Upper lobe of right lung (tissue), 1 donor: Measurements from ENCODE around the gene DNAJB6. TPM values are rescaled to one million over a fixed set of nuclear protein-coding genes. Genes with fewer than 3 reads are reported as not detected.

Source experiments
- ATAC-seq: fragments of 200-7000 bp; cut with Tn5 transposase; one replicate; pipeline ENCODE4 v1.9.1; 2020; ENCODE audit warnings: mild to moderate bottlenecking, moderate library complexity
- DNase-seq: peaks from one replicate; pipeline ENCODE4 v3.0.0-alpha.2; 2020
- H3K27ac ChIP-seq: fragments of 200-600 bp; one replicate; pipeline ENCODE4 v1.8.0; 2022
- H3K27me3 ChIP-seq: fragments of 200-600 bp; one replicate; pipeline ENCODE4 v1.8.0; 2022; ENCODE audit warnings: mild to moderate bottlenecking
- H3K36me3 ChIP-seq: fragments of 200-600 bp; one replicate; pipeline ENCODE4 v1.8.0; 2022
- H3K4me1 ChIP-seq: fragments of 200-600 bp; one replicate; pipeline ENCODE4 v1.8.0; 2022
- H3K4me3 ChIP-seq: fragments of 200-600 bp; one replicate; pipeline ENCODE4 v1.8.0; 2022; ENCODE audit warnings: mild to moderate bottlenecking
- H3K9me3 ChIP-seq: fragments of 200-600 bp; one replicate; pipeline ENCODE4 v1.8.0; 2022
- CTCF ChIP-seq: fragments of 200-600 bp; IDR thresholded peaks from one replicate; pipeline ENCODE4 v1.8.0; 2022; ENCODE audit warnings: antibody characterized with exemption
- intact Hi-C: fragments of 100-400 bp; cut with DNase I; formaldehyde crosslinking; loops from one replicate; pipeline ENCODE4 v1.11.0; 2022
- total RNA-seq: library from RNA; stranded (reverse); fragmentation: NEBNext Ultra II Directional; extraction: Animal tissue kit (Norgen Biotek cat#: 25700); gene quantifications from one replicate; pipeline ENCODE4 v1.2.1, GENCODE V29; 2021
- donor health status: DM: no; HTN: yes; CAD: no; lungs with severe emphysema.

Gene DNAJB6
- total RNA-seq, 1 donor from 2014 or later, result 95.8 TPM

- no peak overlapping the region for H3K4me3 ChIP-seq
- ATAC-seq, result no peak
- no peaks in the 10 kb centered on the region for H3K27me3 ChIP-seq
- no peak for TF ChIP-seq CTCF
- no peak overlapping the region for H3K27ac ChIP-seq
- no peaks in the 10 kb centered on the region for H3K36me3 ChIP-seq
- intact Hi-C loops, result no loop called here
- no peaks in the 10 kb centered on the region for H3K9me3 ChIP-seq
- DNase-seq, result peak; percentile 55
- H3K4me1 ChIP-seq, result peaks cover 5% of the 10 kb centered on the region
Measured at GRCh38 chr7:157429001-157429679, 92.3 kb downstream of the DNAJB6 start.

- Histone ChIP-seq H3K27ac (no peak overlapping the region), H3K27me3 (no peaks in the 10 kb centered on the region), H3K4me3 (no peak overlapping the region), H3K9me3 (no peaks in the 10 kb centered on the region), H3K36me3 (no peaks in the 10 kb centered on the region), H3K4me1 (peaks cover 5% of the 10 kb centered on the region)
- intact Hi-C loops, result no loop called here
- no peak for DNase-seq
- no peak for TF ChIP-seq CTCF
- ATAC-seq, result no peak
Measured at GRCh38 chr7:157429680-157430224, 92.9 kb downstream of the DNAJB6 start.

GRCh38 chr7:157430721-157431120 is 93.9 kb downstream of the DNAJB6 start:
- intact Hi-C loops, result no loop called here

GRCh38 chr7:157431173-157431950 is 94.6 kb downstream of the DNAJB6 start:
- H3K36me3 ChIP-seq, result no peaks in the 10 kb centered on the region
- peak; percentile 57 for DNase-seq
- no peak for ATAC-seq
- no peak for TF ChIP-seq CTCF
- H3K4me1 ChIP-seq, result peaks cover 5% of the 10 kb centered on the region
- H3K9me3 ChIP-seq, result no peaks in the 10 kb centered on the region
- no peak overlapping the region for H3K4me3 ChIP-seq
- no peak overlapping the region for H3K27ac ChIP-seq
- H3K27me3 ChIP-seq, result no peaks in the 10 kb centered on the region
- intact Hi-C loops, result no loop called here

More at GRCh38 chr7:157430721-157431120, 93.9 kb downstream of the DNAJB6 start:
- ATAC-seq (no peak), DNase-seq (no peak)
- Histone ChIP-seq H3K9me3 (no peaks in the 10 kb centered on the region), H3K36me3 (no peaks in the 10 kb centered on the region), H3K4me1 (peaks cover 5% of the 10 kb centered on the region), H3K4me3 (no peak overlapping the region), H3K27ac (no peak overlapping the region), H3K27me3 (no peaks in the 10 kb centered on the region)
- TF ChIP-seq CTCF, result no peak

GRCh38 chr7:157431951-157432540 is 95.2 kb downstream of the DNAJB6 start:
- ATAC-seq, result no peak
- no peak for TF ChIP-seq CTCF
- DNase-seq, result peak; percentile 56
- no peak overlapping the region for H3K27ac ChIP-seq
- no peaks in the 10 kb centered on the region for H3K9me3 ChIP-seq
- no peaks in the 10 kb centered on the region for H3K36me3 ChIP-seq
- H3K4me1 ChIP-seq, result peaks cover 5% of the 10 kb centered on the region
- intact Hi-C loops, result no loop called here
- no peaks in the 10 kb centered on the region for H3K27me3 ChIP-seq
- no peak overlapping the region for H3K4me3 ChIP-seq
